Smooth muscle cell (in vitro differentiated cells): Measurements from ENCODE around the gene MRPL45. TPM values are rescaled to one million over a fixed set of nuclear protein-coding genes. Genes with fewer than 3 reads are reported as not detected.

Experiments used
- DNase-seq: peaks from one replicate; lab custom pipeline; 2025; ENCODE audit not compliant: unreplicated experiment; lab: John Stamatoyannopoulos, UW
- H2AFZ ChIP-seq: fragments of 200-600 bp; sonication (generic); 2 replicates; pipeline ENCODE4 v1.6.0; 2016; ENCODE audit warnings: antibody characterized with exemption, low read depth, mild to moderate bottlenecking
- H3F3A ChIP-seq: fragments of 200-600 bp; sonication (generic); 2 replicates; pipeline ENCODE4 v1.6.0; 2017; ENCODE audit warnings: antibody characterized with exemption, low read depth
- H3K27ac ChIP-seq: fragments of 200-600 bp; sonication (generic); 2 replicates; pipeline ENCODE4 v1.5.1; 2016; ENCODE audit warnings: low read depth, mild to moderate bottlenecking
- H3K27me3 ChIP-seq: fragments of 200-600 bp; sonication (generic); 2 replicates; pipeline ENCODE4 v1.6.1; 2016; ENCODE audit warnings: low read depth, mild to moderate bottlenecking
- H3K36me3 ChIP-seq: fragments of 200-600 bp; sonication (generic); 2 replicates; pipeline ENCODE4 v1.5.1; 2016; ENCODE audit warnings: low read depth
- H3K4me1 ChIP-seq: fragments of 200-600 bp; sonication (generic); 2 replicates; pipeline ENCODE4 v1.5.1; 2016; ENCODE audit warnings: low read depth
- H3K4me2 ChIP-seq: fragments of 200-600 bp; sonication (generic); 2 replicates; pipeline ENCODE4 v1.6.0; 2016; ENCODE audit warnings: mild to moderate bottlenecking
- H3K4me3 ChIP-seq: fragments of 200-600 bp; sonication (generic); 2 replicates; pipeline ENCODE4 v1.5.1; 2016; ENCODE audit warnings: mild to moderate bottlenecking
- H3K79me2 ChIP-seq: fragments of 200-600 bp; sonication (generic); 2 replicates; pipeline ENCODE4 v1.6.0; 2016; ENCODE audit warnings: low read depth, mild to moderate bottlenecking
- H3K9ac ChIP-seq: fragments of 200-600 bp; sonication (generic); 2 replicates; pipeline ENCODE4 v1.6.0; 2016; ENCODE audit warnings: low read depth
- H3K9me3 ChIP-seq: fragments of 200-600 bp; sonication (generic); replicated peaks from 2 replicates; pipeline ENCODE4 v1.5.1; 2016; ENCODE audit warnings: low read depth
- H4K20me1 ChIP-seq: fragments of 200-600 bp; sonication (generic); 2 replicates; pipeline ENCODE4 v1.6.0; 2016; ENCODE audit warnings: low read depth
- CTCF ChIP-seq: fragments of 200-600 bp; sonication (generic); IDR thresholded peaks from 2 replicates; pipeline ENCODE4 v1.5.1; 2017; ENCODE audit warnings: borderline replicate concordance, mild to moderate bottlenecking, antibody characterized with exemption; ENCODE audit not compliant: insufficient read depth, poor library complexity, severe bottlenecking
- WGBS: methylation state at CpG from one replicate; pipeline ENCODE4 v1.1.7; 2016; ENCODE audit warnings: low lambda C conversion rate; 5-methylcytosine and 5-hydroxymethylcytosine counted together
- polyA plus RNA-seq: library from polyadenylated mRNA; unstranded; fragments of >200 nt; fragmentation: Nextera tagmentation; extraction: Ambion mirVana; gene quantifications from 2 replicates; pipeline ENCODE4 v1.2.1, GENCODE V29; 2016
- total RNA-seq: library from RNA; depleted of rRNA; stranded (reverse); fragments of >200 nt; gene quantifications from 2 replicates; pipeline ENCODE4 v1.2.3, GENCODE V29; 2014

Gene MRPL45
- total and polyA plus RNA-seq, 2 experiments from 2014 or later = 25.0 to 30.6 TPM

GRCh38 chr17:38358586-38359513, 61.9 kb downstream of the MRPL45 start:
- Histone ChIP-seq H3K4me2 (no peak overlapping the region), H3K9ac (no peak overlapping the region), H3K27ac (no peak overlapping the region), H2AFZ (no peak overlapping the region), H4K20me1 (peaks cover 99% of the 10 kb centered on the region), H3K27me3 (no peaks in the 10 kb centered on the region), H3F3A (no peaks in the 10 kb centered on the region), H3K79me2 (peaks cover 67% of the 10 kb centered on the region), H3K4me1 (peaks cover 9% of the 10 kb centered on the region), H3K36me3 (no peaks in the 10 kb centered on the region), H3K9me3 (no peaks in the 10 kb centered on the region), H3K4me3 (no peak overlapping the region)
- DNase-seq = no peak
- WGBS = 83% methylated on average over 9 of the region's 9 CpGs
- no peak for TF ChIP-seq CTCF

DNA sequence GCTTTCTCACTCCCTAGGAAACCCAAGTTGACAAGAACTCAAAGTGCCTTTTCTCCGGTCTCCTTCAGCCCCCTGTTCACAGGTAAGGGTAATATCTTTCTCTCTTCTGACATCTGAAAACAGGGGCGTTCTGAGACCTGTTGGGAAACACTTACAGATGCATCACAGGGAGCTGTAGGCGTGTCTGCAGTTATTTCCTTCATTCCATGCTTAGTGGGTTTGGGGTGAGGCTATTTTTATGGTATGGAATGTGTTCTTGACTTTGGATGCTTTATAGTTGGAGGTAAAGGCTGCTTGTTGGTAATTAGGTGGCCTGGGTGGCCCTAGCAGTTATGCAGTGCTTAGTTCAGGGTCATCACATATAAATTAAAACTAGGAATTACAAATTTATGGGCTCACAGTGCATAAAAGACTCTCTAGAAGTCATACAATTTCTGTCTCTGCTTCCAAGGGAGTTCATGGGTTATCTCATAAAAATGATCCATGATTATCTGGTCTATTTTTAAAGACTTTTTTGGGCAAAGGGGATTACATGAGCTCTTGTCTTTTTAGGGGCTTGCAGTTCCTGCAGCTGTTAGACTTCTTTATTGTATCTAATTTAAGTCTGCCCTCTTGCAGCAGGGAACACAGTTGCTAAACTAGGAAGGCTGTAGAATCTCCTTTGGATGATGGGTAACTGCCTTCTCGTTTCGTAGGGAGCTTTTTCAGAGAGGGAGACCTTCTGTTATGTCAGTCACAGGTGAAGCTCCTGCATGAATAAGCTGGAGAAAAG, 64.9 kb downstream of the MRPL45 start:
- Histone ChIP-seq H3K36me3 (no peaks in the 10 kb centered on the region), H3F3A (no peaks in the 10 kb centered on the region), H3K4me3 (no peak overlapping the region), H3K27me3 (no peaks in the 10 kb centered on the region), H3K27ac (no peak overlapping the region), H3K9ac (no peak overlapping the region), H3K9me3 (no peaks in the 10 kb centered on the region), H3K79me2 (peaks cover 37% of the 10 kb centered on the region), H2AFZ (no peak overlapping the region), H4K20me1 (peaks cover 76% of the 10 kb centered on the region), H3K4me2 (peak overlapping the region; percentile 33), H3K4me1 (no peaks in the 10 kb centered on the region)
- no peak for TF ChIP-seq CTCF
- DNase-seq = no peak
- WGBS = 83% methylated on average over 5 of the region's 5 CpGs

GRCh38 chr17:38363016-38363415, 66.0 kb downstream of the MRPL45 start:
- H3K27me3 ChIP-seq = no peaks in the 10 kb centered on the region
- H3K79me2 ChIP-seq = peaks cover 28% of the 10 kb centered on the region
- no peaks in the 10 kb centered on the region for H3K9me3 ChIP-seq
- no peaks in the 10 kb centered on the region for H3K4me1 ChIP-seq
- H4K20me1 ChIP-seq = peaks cover 65% of the 10 kb centered on the region
- H3K4me2 ChIP-seq = no peak overlapping the region
- H2AFZ ChIP-seq = no peak overlapping the region
- no peaks in the 10 kb centered on the region for H3F3A ChIP-seq
- WGBS = 98% methylated on average over 5 of the region's 5 CpGs
- TF ChIP-seq CTCF = no peak
- H3K9ac ChIP-seq = no peak overlapping the region
- no peak for DNase-seq
- H3K27ac ChIP-seq = no peak overlapping the region
- no peak overlapping the region for H3K4me3 ChIP-seq
- no peaks in the 10 kb centered on the region for H3K36me3 ChIP-seq
